ENCODE results near the gene CBFA2T3. TPM values are rescaled to one million over a fixed set of nuclear protein-coding genes. Genes with fewer than 3 reads are reported as not detected.

CBFA2T3 gene
- total and polyA plus RNA-seq, 2 of the 8 experiments (the other 6 are each of a cell fraction or from before 2014, with no cell fraction given): 0.51 to 1.3 TPM

- TF ChIP-seq CHD7 (IDR thresholded peaks at IDR 0.05; ENCODE audit: insufficient replicate concordance, low read length): no peak
- TF ChIP-seq POU5F1 (IDR thresholded peaks at IDR 0.05; ENCODE audit: low read depth, low read length): no peak
- no peak for TF ChIP-seq SIN3A (conservative IDR thresholded peaks at IDR 0.05 in 1 of 2, IDR thresholded peaks at IDR 0.05 in 1 of 2; ENCODE audit: low read depth in 1 of 2, low read length in 2 of 2)
- TF ChIP-seq BACH1 (IDR thresholded peaks at IDR 0.05; ENCODE audit: low read length): no peak
- TF ChIP-seq SP4 (IDR thresholded peaks at IDR 0.05; ENCODE audit: low read length): no peak
- TF ChIP-seq TAF7 (optimal IDR thresholded peaks at IDR 0.05; ENCODE audit: borderline replicate concordance, low read depth, low read length): no peak
- TF ChIP-seq PHF8 (conservative IDR thresholded peaks at IDR 0.05; ENCODE audit: low read depth, low read length): no peak
- no peak for TF ChIP-seq CHD1 (IDR thresholded peaks at IDR 0.05; ENCODE audit: low read depth, low read length)
- TF ChIP-seq SP2 (IDR thresholded peaks at IDR 0.05; ENCODE audit: low read length): no peak
- no peak for TF ChIP-seq CHD2 (IDR thresholded peaks at IDR 0.05; ENCODE audit: low read length)
- TF ChIP-seq KDM1A (IDR thresholded peaks at IDR 0.05; ENCODE audit: borderline replicate concordance, low read length): no peak
- no peak for TF ChIP-seq USF2 (IDR thresholded peaks at IDR 0.05; ENCODE audit: low read length)
Observed at GRCh38 chr16:88959022-88959421, 18.0 kb downstream of the CBFA2T3 start (continued).
